K562 (cell line): ENCODE results near the gene ZMIZ1. TPM values are rescaled to one million over a fixed set of nuclear protein-coding genes. Genes with fewer than 3 reads are reported as not detected.

Source experiments
- KAT7 ChIP-seq: sonication (generic); formaldehyde crosslinking; IDR thresholded peaks from 2 replicates; pipeline ENCODE4 v1.8.0; 2022; ENCODE audit warnings: missing genetic modification reagents, mild to moderate bottlenecking, borderline replicate concordance
- MAFG ChIP-seq: fragments of 450-650 bp; conservative IDR thresholded peaks from 2 replicates; pipeline ENCODE4 v1.6.1; 2016; ENCODE audit warnings: missing genetic modification characterization, missing compliant biosample characterization
- NCOA1 ChIP-seq: fragments of 450-650 bp; IDR thresholded peaks from 2 replicates; pipeline ENCODE4 v1.6.1; 2016; ENCODE audit warnings: low read depth
- NCOA6 ChIP-seq: fragments of 450-650 bp; IDR thresholded peaks from 2 replicates; pipeline ENCODE4 v1.6.1; 2017; ENCODE audit warnings: mild to moderate bottlenecking
- NFATC3 ChIP-seq: fragments of 450-650 bp; IDR thresholded peaks from 2 replicates; pipeline ENCODE4 v1.6.1; 2017; ENCODE audit warnings: mild to moderate bottlenecking
- NFE2 ChIP-seq: IDR thresholded peaks from 2 replicates; pipeline ENCODE4 v1.6.1; 2014; ENCODE audit warnings: antibody characterized with exemption, low read depth
- RBM15 ChIP-seq: fragments of 200-400 bp; formaldehyde crosslinking; IDR thresholded peaks from 2 replicates; pipeline ENCODE4 v1.6.1; 2018; ENCODE audit warnings: mild to moderate bottlenecking, low read length, moderate library complexity; ENCODE audit not compliant: insufficient read depth
- SIN3A ChIP-seq, 2 experiments: fragments of 150-350 bp in 1 of 2; IDR thresholded peaks; 2 replicates each; pipeline ENCODE4 v1.6.1; 2011 to 2016; ENCODE audit warnings: borderline replicate concordance in 2 of 2, low read depth in 2 of 2, low read length in 2 of 2, mild to moderate bottlenecking in 2 of 2, moderate library complexity in 2 of 2; ENCODE audit not compliant: control insufficient read depth in 1 of 2
- polyA plus RNA-seq, 8 experiments: library from polyadenylated mRNA; depleted of rRNA in 4 of 8; stranded (reverse) in 5 of 8; unstranded in 3 of 8; fragments of >200 nt; fragmentation: Nextera tagmentation in 2 of 8; fragmentation: Illumina TruSeq in 1 of 8; extraction: Ambion mirVana in 2 of 8; extraction: Trizol in 1 of 8; gene quantifications; 2 replicates each; pipeline versions ENCODE4 v1.2.1 to v1.2.3, GENCODE V29; 2011 to 2014; ENCODE audit warnings: inconsistent platforms in 1 of 8, missing spikeins in 1 of 8
- total RNA-seq, 7 experiments: library from RNA; depleted of rRNA in 6 of 7; stranded (reverse); fragments of >200 nt in 6 of 7; fragmentation: Illumina TruSeq in 2 of 7; extraction: Trizol in 2 of 7; gene quantifications; 2 replicates each; pipeline versions ENCODE4 v1.2.1 to v1.2.3, GENCODE V29; 2011 to 2021; ENCODE audit warnings: low replicate concordance in 1 of 7
- TF ChIP-seq, protein P1 (sequence below): fragments of 450-650 bp; formaldehyde crosslinking; IDR thresholded peaks from 2 replicates; pipeline ENCODE4 v1.4.0; 2020; ENCODE audit warnings: mild to moderate bottlenecking, moderate library complexity
- TF ChIP-seq, protein P2 (sequence below): fragments of 250-450 bp; sonication (Bioruptor Pico); IDR thresholded peaks from 2 replicates; pipeline ENCODE4 v1.5.0; 2021
- TF ChIP-seq, protein P3 (sequence below): sonication (generic); formaldehyde crosslinking; IDR thresholded peaks from 2 replicates; pipeline ENCODE4 v1.8.0; 2022; ENCODE audit warnings: mild to moderate bottlenecking, missing genetic modification reagents

The ZMIZ1 gene
- total and polyA plus RNA-seq, 9 of the 15 experiments (the other 6 are each of a cell fraction or from before 2014, with no cell fraction given): 1.0 to 37.3 (median 4.3) TPM

DNA sequence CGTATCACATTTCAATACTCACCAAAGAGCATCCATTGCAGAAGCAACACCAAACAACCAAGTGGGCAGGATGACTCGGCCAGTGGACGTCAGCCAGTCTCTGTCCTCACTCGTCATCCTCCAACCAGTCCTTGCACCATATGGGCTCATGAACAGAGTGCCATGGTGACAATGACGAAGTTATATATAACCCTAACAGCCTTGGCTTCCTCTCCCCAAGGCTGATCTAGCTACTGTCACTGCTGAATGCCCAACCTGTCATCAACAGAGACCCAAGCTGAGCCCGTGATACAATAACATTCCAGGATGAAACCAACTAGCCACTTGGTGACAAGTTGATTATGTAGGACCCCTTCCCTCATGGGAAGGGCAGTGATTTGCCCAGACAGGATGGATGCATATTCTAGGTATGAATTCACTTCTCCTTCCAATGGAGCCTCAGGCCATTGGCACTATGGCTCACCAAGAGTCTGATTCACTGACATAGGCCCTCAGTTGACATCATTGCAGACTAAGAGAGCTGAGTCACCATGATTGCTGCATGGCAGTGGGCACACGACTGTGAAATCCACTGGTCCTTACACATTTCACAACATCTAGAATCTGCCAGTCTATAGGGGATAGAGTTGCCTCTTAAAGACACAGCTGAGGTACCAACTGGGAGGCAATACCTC lies 252.2 kb downstream of the ZMIZ1 start (continued):
- TF ChIP-seq, protein P1, sequence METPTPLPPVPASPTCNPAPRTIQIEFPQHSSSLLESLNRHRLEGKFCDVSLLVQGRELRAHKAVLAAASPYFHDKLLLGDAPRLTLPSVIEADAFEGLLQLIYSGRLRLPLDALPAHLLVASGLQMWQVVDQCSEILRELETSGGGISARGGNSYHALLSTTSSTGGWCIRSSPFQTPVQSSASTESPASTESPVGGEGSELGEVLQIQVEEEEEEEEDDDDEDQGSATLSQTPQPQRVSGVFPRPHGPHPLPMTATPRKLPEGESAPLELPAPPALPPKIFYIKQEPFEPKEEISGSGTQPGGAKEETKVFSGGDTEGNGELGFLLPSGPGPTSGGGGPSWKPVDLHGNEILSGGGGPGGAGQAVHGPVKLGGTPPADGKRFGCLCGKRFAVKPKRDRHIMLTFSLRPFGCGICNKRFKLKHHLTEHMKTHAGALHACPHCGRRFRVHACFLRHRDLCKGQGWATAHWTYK (CRISPR knock-in tag): no peak
- TF ChIP-seq MAFG (tag) (0 out of 2 replicates have a peak, but pooled peaks have one; percentile 13), RBM15 (no peak), NCOA1 (no peak), NFATC3 (no peak), SIN3A (IDR thresholded peaks at IDR 0.05; ENCODE audit: borderline replicate concordance in 2 of 2, control insufficient read depth in 1 of 2, low read depth in 2 of 2, low read length in 2 of 2) (no peak), NCOA6 (no peak), KAT7 (CRISPR knock-in tag) (no peak), NFE2 (0 out of 2 replicates have a peak, but pooled peaks have one; percentile 18)
- TF ChIP-seq, protein P2, sequence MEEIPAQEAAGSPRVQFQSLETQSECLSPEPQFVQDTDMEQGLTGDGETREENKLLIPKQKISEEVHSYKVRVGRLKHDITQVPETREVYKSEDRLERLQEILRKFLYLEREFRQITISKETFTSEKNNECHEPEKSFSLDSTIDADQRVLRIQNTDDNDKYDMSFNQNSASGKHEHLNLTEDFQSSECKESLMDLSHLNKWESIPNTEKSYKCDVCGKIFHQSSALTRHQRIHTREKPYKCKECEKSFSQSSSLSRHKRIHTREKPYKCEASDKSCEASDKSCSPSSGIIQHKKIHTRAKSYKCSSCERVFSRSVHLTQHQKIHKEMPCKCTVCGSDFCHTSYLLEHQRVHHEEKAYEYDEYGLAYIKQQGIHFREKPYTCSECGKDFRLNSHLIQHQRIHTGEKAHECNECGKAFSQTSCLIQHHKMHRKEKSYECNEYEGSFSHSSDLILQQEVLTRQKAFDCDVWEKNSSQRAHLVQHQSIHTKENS (CRISPR knock-in tag): no peak
- TF ChIP-seq, protein P3, sequence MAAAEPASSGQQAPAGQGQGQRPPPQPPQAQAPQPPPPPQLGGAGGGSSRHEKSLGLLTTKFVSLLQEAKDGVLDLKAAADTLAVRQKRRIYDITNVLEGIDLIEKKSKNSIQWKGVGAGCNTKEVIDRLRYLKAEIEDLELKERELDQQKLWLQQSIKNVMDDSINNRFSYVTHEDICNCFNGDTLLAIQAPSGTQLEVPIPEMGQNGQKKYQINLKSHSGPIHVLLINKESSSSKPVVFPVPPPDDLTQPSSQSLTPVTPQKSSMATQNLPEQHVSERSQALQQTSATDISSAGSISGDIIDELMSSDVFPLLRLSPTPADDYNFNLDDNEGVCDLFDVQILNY (CRISPR knock-in tag): no peak
